ENCODE results near the gene PPT2. TPM values are rescaled to one million over a fixed set of nuclear protein-coding genes. Genes with fewer than 3 reads are reported as not detected.

PPT2 gene, protein sequence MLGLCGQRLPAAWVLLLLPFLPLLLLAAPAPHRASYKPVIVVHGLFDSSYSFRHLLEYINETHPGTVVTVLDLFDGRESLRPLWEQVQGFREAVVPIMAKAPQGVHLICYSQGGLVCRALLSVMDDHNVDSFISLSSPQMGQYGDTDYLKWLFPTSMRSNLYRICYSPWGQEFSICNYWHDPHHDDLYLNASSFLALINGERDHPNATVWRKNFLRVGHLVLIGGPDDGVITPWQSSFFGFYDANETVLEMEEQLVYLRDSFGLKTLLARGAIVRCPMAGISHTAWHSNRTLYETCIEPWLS
- 10 to 100 TPM; 18.4 to 21.0 TPM for total RNA-seq

DNA sequence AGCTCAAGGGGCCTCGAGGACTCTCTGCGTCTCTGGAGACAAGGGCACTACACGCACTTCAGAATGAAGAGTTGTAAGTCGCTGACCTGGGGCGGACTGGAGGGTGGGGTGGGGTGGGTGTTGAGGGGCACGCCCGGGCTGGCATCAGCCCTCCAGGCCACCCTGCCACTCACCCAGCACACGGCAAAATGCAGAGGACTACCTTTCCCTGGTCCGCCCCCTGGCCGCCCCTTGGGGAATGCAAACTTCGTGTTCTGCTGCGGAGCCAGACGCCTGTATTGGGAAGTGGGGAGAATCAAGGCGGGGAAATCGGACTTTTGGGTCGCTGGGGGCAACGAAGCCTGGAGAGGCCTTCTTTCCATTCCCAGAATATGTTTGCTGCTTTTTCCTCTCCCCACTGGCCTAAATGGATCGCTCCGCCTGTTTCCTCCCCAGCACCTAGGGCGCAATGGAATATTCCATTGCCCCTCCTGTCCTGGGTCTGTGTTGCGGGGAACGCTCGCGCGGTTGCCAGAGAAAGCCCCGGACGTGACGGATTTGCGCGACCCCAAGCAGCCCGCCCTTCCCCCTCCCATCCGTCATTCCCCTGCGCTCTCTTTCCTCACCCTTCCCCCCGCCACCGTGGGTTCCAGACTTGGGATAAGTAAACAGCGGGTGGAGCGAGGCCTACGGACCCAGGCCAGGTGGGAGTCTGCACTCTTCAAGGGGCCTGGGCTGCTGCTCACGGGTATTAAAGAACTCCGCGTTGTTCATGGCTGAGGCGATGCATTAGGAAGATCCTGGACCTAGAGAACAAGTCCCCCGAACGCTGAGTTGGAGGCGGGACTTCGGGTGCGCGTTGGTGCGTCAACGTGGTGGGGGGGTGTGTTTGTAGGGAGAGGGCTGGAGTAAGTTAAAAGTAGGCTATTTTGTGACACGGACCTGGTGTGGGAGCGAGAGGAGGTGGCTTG lies at the start of gene PPT2:
PPT2 (plus strand) TSS at position 578 of the 950 bp plus-strand sequence. CDS start 454 bp downstream, outside the sequence.
- intact Hi-C loops (cut with DNase I) = no loop called here

DNA sequence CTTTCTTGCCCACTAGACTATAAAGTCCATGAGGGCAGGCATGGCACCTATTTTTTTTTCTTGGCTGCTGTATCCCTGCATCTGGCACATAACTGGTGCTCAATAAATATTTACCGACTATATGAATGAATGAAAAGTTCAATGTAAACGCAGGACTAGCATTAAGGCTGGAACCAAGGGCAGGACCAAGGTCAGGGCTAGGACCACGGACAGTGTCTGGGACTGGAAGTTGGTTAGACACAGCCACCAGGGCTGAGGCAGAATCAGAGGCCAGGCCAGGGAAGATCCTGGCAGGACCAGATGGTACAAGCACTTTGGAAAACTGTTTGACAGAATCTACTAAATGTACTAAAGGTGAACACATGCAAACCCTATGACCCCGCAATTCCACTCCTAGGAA lies 48.5 kb upstream of the PPT2 start:
- no peaks in the 10 kb centered on the region for H3K9me3 ChIP-seq
- no peaks in the 10 kb centered on the region for H3K27me3 ChIP-seq
- no peak overlapping the region for H3K4me3 ChIP-seq
- H3K9ac ChIP-seq (ENCODE audit: low read depth in 2 of 2, low read length in 2 of 2) = no peak overlapping the region
- TF ChIP-seq, protein P1, sequence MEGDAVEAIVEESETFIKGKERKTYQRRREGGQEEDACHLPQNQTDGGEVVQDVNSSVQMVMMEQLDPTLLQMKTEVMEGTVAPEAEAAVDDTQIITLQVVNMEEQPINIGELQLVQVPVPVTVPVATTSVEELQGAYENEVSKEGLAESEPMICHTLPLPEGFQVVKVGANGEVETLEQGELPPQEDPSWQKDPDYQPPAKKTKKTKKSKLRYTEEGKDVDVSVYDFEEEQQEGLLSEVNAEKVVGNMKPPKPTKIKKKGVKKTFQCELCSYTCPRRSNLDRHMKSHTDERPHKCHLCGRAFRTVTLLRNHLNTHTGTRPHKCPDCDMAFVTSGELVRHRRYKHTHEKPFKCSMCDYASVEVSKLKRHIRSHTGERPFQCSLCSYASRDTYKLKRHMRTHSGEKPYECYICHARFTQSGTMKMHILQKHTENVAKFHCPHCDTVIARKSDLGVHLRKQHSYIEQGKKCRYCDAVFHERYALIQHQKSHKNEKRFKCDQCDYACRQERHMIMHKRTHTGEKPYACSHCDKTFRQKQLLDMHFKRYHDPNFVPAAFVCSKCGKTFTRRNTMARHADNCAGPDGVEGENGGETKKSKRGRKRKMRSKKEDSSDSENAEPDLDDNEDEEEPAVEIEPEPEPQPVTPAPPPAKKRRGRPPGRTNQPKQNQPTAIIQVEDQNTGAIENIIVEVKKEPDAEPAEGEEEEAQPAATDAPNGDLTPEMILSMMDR (IDR thresholded peaks at IDR 0.05) = no peak
- intact Hi-C loops (cut with DNase I) = no loop called here
- no peak for DNase-seq
- H3K27ac ChIP-seq = no peak overlapping the region
- H3K4me1 ChIP-seq = peaks cover 8% of the 10 kb centered on the region
- H3K36me3 ChIP-seq = no peaks in the 10 kb centered on the region

More for the DNA sequence above, at the start of gene PPT2:
- Histone ChIP-seq H3K4me3 (peak within 1 kb of the TSS; percentile 60), H3K9ac (ENCODE audit: low read depth in 2 of 2, low read length in 2 of 2) (peak within 1 kb of the TSS; percentile 68 to 98), H3K27me3 (no peaks in the 10 kb centered on the region), H3K9me3 (no peaks in the 10 kb centered on the region), H3K4me1 (peaks cover 4% of the 10 kb centered on the region), H3K36me3 (no peaks in the 10 kb centered on the region), H3K27ac (peak within 1 kb of the TSS; percentile 68)
- TF ChIP-seq, protein P1 (IDR thresholded peaks at IDR 0.05) = no peak
- DNase-seq = peak; percentile 84

DNA sequence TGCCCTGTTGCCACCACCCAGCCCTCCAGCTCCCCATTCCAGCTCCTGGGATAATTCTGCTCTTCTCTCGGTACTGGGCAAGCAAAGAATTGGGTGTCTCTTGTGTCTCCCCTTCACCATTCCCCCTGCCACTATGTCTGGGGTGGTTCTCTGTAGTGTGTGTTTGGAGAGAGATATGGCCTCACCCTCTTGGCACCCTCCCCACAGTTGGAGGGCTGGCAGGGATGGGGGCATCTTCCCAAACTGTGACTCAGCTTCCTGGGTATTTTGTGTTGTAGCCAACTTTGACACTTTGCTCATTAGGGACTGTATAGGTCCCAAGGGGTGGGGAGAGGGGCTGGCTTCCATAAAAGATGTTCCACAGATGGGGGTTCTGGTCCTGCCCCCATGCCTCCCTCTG lies 46.5 kb upstream of the PPT2 start:
- no peak overlapping the region for H3K4me3 ChIP-seq
- H3K36me3 ChIP-seq = no peaks in the 10 kb centered on the region
- no peak for DNase-seq
- TF ChIP-seq, protein P1 (IDR thresholded peaks at IDR 0.05) = no peak
- peak overlapping the region; percentile 37 for H3K27ac ChIP-seq
- no peaks in the 10 kb centered on the region for H3K27me3 ChIP-seq
- H3K9me3 ChIP-seq = no peaks in the 10 kb centered on the region
- intact Hi-C loops (cut with DNase I) = no loop called here
- peak overlapping the region in 1 of 2 donors; percentile 43 for H3K9ac ChIP-seq (ENCODE audit: low read depth in 2 of 2, low read length in 2 of 2)
- H3K4me1 ChIP-seq = peaks cover 8% of the 10 kb centered on the region

DNA sequence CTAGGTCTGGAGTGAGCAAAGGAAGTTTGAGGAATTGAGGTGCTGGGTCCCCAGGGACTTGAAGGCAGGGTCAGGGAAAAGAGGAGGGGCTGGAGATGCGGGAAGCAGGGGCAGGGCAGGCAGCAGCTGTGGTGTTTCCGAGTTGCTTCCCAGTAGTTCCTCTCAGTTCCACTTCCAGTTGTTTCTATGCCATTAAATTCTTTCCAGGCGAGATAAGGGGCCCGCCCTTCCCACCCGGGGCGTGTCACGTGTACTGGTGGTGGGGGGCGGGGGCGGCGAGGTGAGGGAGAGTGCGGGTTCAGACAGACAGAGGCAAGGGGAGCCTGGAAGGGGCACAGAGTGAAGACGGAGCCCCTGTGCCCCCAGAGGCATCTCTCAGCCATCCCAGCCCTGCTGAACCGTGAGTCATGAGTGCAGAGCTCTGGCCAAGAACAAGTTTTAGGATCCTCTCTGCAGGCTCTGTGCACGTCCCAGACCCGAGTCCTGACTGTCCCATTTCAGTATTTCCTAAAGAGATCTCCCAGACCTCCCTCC lies 45.8 kb upstream of the PPT2 start:
- Histone ChIP-seq H3K9me3 (no peaks in the 10 kb centered on the region), H3K9ac (ENCODE audit: low read depth in 2 of 2, low read length in 2 of 2) (peak overlapping the region; percentile 43 to 61), H3K4me1 (peaks cover 8% of the 10 kb centered on the region), H3K36me3 (no peaks in the 10 kb centered on the region), H3K27ac (peak overlapping the region; percentile 37), H3K27me3 (no peaks in the 10 kb centered on the region), H3K4me3 (peak overlapping the region; percentile 15)
- DNase-seq = peak; percentile 36
- TF ChIP-seq, protein P1 (IDR thresholded peaks at IDR 0.05) = no peak
- intact Hi-C loops (cut with DNase I) = no loop called here

DNA sequence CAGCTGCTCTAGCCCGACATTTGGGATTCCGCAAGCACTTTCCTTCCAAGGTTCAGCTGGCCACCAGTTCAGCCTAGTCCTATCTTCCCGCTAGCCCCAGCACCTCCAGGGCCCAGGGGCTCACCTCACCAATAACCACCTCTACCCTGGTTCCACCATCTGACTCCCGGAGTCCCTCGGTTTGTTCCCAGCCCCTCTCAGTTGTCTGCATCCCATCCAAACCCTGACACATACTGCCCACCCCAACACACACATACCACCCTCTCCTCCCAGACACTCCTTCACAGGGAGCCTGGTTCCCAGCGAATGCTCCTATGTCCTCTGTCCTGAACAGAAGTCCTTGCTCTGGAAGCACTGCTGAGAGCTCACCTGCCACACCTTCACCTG lies 45.2 kb upstream of the PPT2 start:
- H3K4me1 ChIP-seq = peaks cover 8% of the 10 kb centered on the region
- H3K9me3 ChIP-seq = no peaks in the 10 kb centered on the region
- TF ChIP-seq, protein P1 (IDR thresholded peaks at IDR 0.05) = no peak
- H3K27me3 ChIP-seq = no peaks in the 10 kb centered on the region
- intact Hi-C loops (cut with DNase I) = no loop called here
- DNase-seq = no peak
- H3K4me3 ChIP-seq = peak overlapping the region; percentile 15
- no peaks in the 10 kb centered on the region for H3K36me3 ChIP-seq
- peak overlapping the region; percentile 43 to 61 for H3K9ac ChIP-seq (ENCODE audit: low read depth in 2 of 2, low read length in 2 of 2)
- H3K27ac ChIP-seq = peak overlapping the region; percentile 37

Data from colonic mucosa (tissue), 4 donors.